SW480 (cell line): ENCODE results near the gene KLHL29.
A peak's percentile ranks its signal among the peaks of the same experiment; 100 is the strongest.

Experiments
- DNase-seq: peaks from one replicate; pipeline ENCODE4 v3.0.0-alpha.2; 2016; ENCODE audit warnings: low spot score

KLHL29 gene

GRCh38 chr2:23593752-23594459 is 208.9 kb downstream of the KLHL29 start:
- DNase-seq = no peak

- no peak for DNase-seq
These were observed 209.5 kb downstream of the KLHL29 start for GRCh38 chr2:23594460-23594825.

GRCh38 chr2:23595021-23595420 is 210.0 kb downstream of the KLHL29 start:
- no peak for DNase-seq

GRCh38 chr2:23595601-23596251 is 210.7 kb downstream of the KLHL29 start:
- peak; percentile 80 for DNase-seq

- no peak for DNase-seq
These were observed 211.4 kb downstream of the KLHL29 start for GRCh38 chr2:23596316-23596885.

GRCh38 chr2:23597687-23598086 is 212.7 kb downstream of the KLHL29 start:
- DNase-seq = no peak

GRCh38 chr2:23599006-23599405 is 214.0 kb downstream of the KLHL29 start:
- no peak for DNase-seq

GRCh38 chr2:23599667-23600066 is 214.7 kb downstream of the KLHL29 start:
- DNase-seq = no peak

GRCh38 chr2:23600346-23600745 is 215.4 kb downstream of the KLHL29 start:
- DNase-seq = no peak

GRCh38 chr2:23601301-23601965 is 216.5 kb downstream of the KLHL29 start:
- DNase-seq = no peak

- DNase-seq = no peak
These were observed 217.1 kb downstream of the KLHL29 start for GRCh38 chr2:23602116-23602515.

GRCh38 chr2:23603156-23603555 is 218.2 kb downstream of the KLHL29 start:
- no peak for DNase-seq

- no peak for DNase-seq
These were observed 218.6 kb downstream of the KLHL29 start for GRCh38 chr2:23603581-23603980.

- no peak for DNase-seq
These were observed 219.8 kb downstream of the KLHL29 start for GRCh38 chr2:23604731-23605130.

GRCh38 chr2:23605236-23605635 is 220.3 kb downstream of the KLHL29 start:
- DNase-seq = no peak

- DNase-seq = no peak
These were observed 221.2 kb downstream of the KLHL29 start for GRCh38 chr2:23606196-23606595.

- DNase-seq = peak; percentile 91
These were observed 222.0 kb downstream of the KLHL29 start for GRCh38 chr2:23606968-23607367.

GRCh38 chr2:23607925-23608324 is 222.9 kb downstream of the KLHL29 start:
- DNase-seq = no peak

GRCh38 chr2:23609254-23609653 is 224.3 kb downstream of the KLHL29 start:
- no peak for DNase-seq

- no peak for DNase-seq
These were observed 226.9 kb downstream of the KLHL29 start for GRCh38 chr2:23611839-23612238.

- DNase-seq = no peak
These were observed 229.7 kb downstream of the KLHL29 start for GRCh38 chr2:23614701-23615100.

- no peak for DNase-seq
These were observed 230.4 kb downstream of the KLHL29 start for GRCh38 chr2:23615216-23616020.
